Tongue (tissue), 2 donors: Measurements from ENCODE around the gene COPB2. TPM values are rescaled to one million over a fixed set of nuclear protein-coding genes. Genes with fewer than 3 reads are reported as not detected.

Source experiments
- DNase-seq: peaks from one replicate; pipeline ENCODE4 v3.0.0-alpha.2; 2015
- total RNA-seq: library from RNA; depleted of rRNA; stranded (reverse); fragments of >200 nt; gene quantifications from one replicate; pipeline ENCODE4 v1.2.3, GENCODE V29; 2014

The COPB2 gene
- total RNA-seq, 1 donor from 2014 or later, result 92.1 TPM

GRCh38 chr3:139327861-139328260 lies 61.6 kb downstream of the COPB2 start:
- DNase-seq, result no peak

- no peak for DNase-seq
Observed at GRCh38 chr3:139327231-139327630, 62.2 kb downstream of the COPB2 start.

- DNase-seq, result no peak
Observed at GRCh38 chr3:139326707-139327106, 62.7 kb downstream of the COPB2 start.

GRCh38 chr3:139326131-139326530 lies 63.3 kb downstream of the COPB2 start:
- no peak for DNase-seq

GRCh38 chr3:139325551-139325950 lies 63.9 kb downstream of the COPB2 start:
- DNase-seq, result peak; percentile 75

- DNase-seq, result no peak
Observed at GRCh38 chr3:139324456-139324855, 65.0 kb downstream of the COPB2 start.

- no peak for DNase-seq
Observed at GRCh38 chr3:139323146-139323545, 66.3 kb downstream of the COPB2 start.

GRCh38 chr3:139322346-139322745 lies 67.1 kb downstream of the COPB2 start:
- DNase-seq, result no peak

GRCh38 chr3:139320551-139321309 lies 68.7 kb downstream of the COPB2 start:
- DNase-seq, result no peak

- peak; percentile 12 for DNase-seq
Observed at GRCh38 chr3:139319428-139320402, 69.7 kb downstream of the COPB2 start.

- DNase-seq, result no peak
Observed at GRCh38 chr3:139318826-139319225, 70.6 kb downstream of the COPB2 start.

- peak; percentile 22 for DNase-seq
Observed at GRCh38 chr3:139318431-139318816, 71.0 kb downstream of the COPB2 start.

- DNase-seq, result no peak
Observed at GRCh38 chr3:139317660-139318430, 71.6 kb downstream of the COPB2 start.

GRCh38 chr3:139317215-139317614 lies 72.2 kb downstream of the COPB2 start:
- no peak for DNase-seq

- DNase-seq, result no peak
Observed at GRCh38 chr3:139313921-139314320, 75.5 kb downstream of the COPB2 start.

- no peak for DNase-seq
Observed at GRCh38 chr3:139312959-139313358, 76.5 kb downstream of the COPB2 start.

- no peak for DNase-seq
Observed at GRCh38 chr3:139312416-139312815, 77.0 kb downstream of the COPB2 start.

GRCh38 chr3:139311557-139311956 lies 77.9 kb downstream of the COPB2 start:
- DNase-seq, result no peak

- no peak for DNase-seq
Observed at GRCh38 chr3:139310474-139310933, 78.9 kb downstream of the COPB2 start.

GRCh38 chr3:139309880-139310279 lies 79.6 kb downstream of the COPB2 start:
- DNase-seq, result no peak

- DNase-seq, result no peak
Observed at GRCh38 chr3:139309061-139309591, 80.3 kb downstream of the COPB2 start.

- no peak for DNase-seq
Observed at GRCh38 chr3:139308560-139308959, 80.9 kb downstream of the COPB2 start.
